Activated CD4-positive, CD25-positive, alpha-beta regulatory T cell treated with anti-CD3 and anti-CD28 coated beads, Interleukin-2, amount 50 U/mL, for 72 hours (primary cell): ENCODE measurements around the gene CD248.
A peak's percentile ranks its signal among the peaks of the same experiment; 100 is the strongest.
"Not testable (repeated sequence)": the region's sequence is repeated elsewhere in the genome, so short reads cannot be mapped to it uniquely, and the experiment has no call there.

ENCODE experiments used
- DNase-seq: peaks from one replicate; pipeline ENCODE4 v3.0.0; 2021

CD248 gene

GRCh38 chr11:66328031-66328301 is 11.1 kb upstream of the CD248 start:
- DNase-seq, result no peak

GRCh38 chr11:66327171-66328030 is 10.6 kb upstream of the CD248 start:
- no peak for DNase-seq

GRCh38 chr11:66326261-66327111 is 9.6 kb upstream of the CD248 start:
- DNase-seq, result no peak

- DNase-seq, result no peak
These were observed 8.4 kb upstream of the CD248 start for GRCh38 chr11:66325263-66325671.

- DNase-seq, result no peak
These were observed 7.8 kb upstream of the CD248 start for GRCh38 chr11:66324664-66325063.

GRCh38 chr11:66323684-66324083 is 6.8 kb upstream of the CD248 start:
- DNase-seq, result no peak

GRCh38 chr11:66322732-66323427 is 6.0 kb upstream of the CD248 start:
- no peak for DNase-seq

GRCh38 chr11:66321606-66322005 is 4.8 kb upstream of the CD248 start:
- DNase-seq, result no peak

GRCh38 chr11:66320748-66321147 is 3.9 kb upstream of the CD248 start:
- DNase-seq, result not testable (repeated sequence)

GRCh38 chr11:66320289-66320688 is 3.4 kb upstream of the CD248 start:
- DNase-seq, result not testable (repeated sequence)

- no peak for DNase-seq
These were observed 1.7 kb upstream of the CD248 start for GRCh38 chr11:66318600-66318970.

- DNase-seq, result no peak
These were observed 1.1 kb upstream of the CD248 start for GRCh38 chr11:66317723-66318599.

GRCh38 chr11:66317322-66317722 is 478 bp upstream of the CD248 start:
- DNase-seq, result no peak

GRCh38 chr11:66315921-66316811 is 678 bp downstream of the CD248 start:
- DNase-seq, result no peak

GRCh38 chr11:66315498-66315885 is 1.4 kb downstream of the CD248 start:
- DNase-seq, result no peak

GRCh38 chr11:66314561-66315497 is 2.0 kb downstream of the CD248 start:
- no peak for DNase-seq

- DNase-seq, result no peak
These were observed 2.7 kb downstream of the CD248 start for GRCh38 chr11:66314186-66314501.

GRCh38 chr11:66313321-66314185 is 3.3 kb downstream of the CD248 start:
- no peak for DNase-seq

- DNase-seq, result peak; percentile 87
These were observed 4.1 kb downstream of the CD248 start for GRCh38 chr11:66312549-66313320.
